Adrenal gland (tissue), 12 donors: ENCODE measurements around the gene LRRC14B. TPM values are rescaled to one million over a fixed set of nuclear protein-coding genes. Genes with fewer than 3 reads are reported as not detected.

Experiments used
- DNase-seq, 7 donors: peaks; one replicate each; pipeline ENCODE4 v3.0.0-alpha.2; 2019 to 2020
- H3K27ac ChIP-seq, 5 donors: fragments of 200-600 bp; sonication (generic) in 4 of 5; 1 replicate in 3 of 5; 2 replicates in 2 of 5; pipeline versions ENCODE4 v1.5.1 to v1.8.0; 2016 to 2020; ENCODE audit warnings: mild to moderate bottlenecking in 1 of 5
- H3K27me3 ChIP-seq: fragments of 200-600 bp; 2 replicates; pipeline ENCODE4 v1.8.0; 2021
- H3K36me3 ChIP-seq, 2 donors: fragments of 200-600 bp; replicated peaks in 1 of 2; 1 replicate in 1 of 2; 2 replicates in 1 of 2; pipeline versions ENCODE4 v1.5.1 to v1.8.0; 2018 to 2022
- H3K4me1 ChIP-seq, 2 donors: fragments of 200-600 bp; replicated peaks in 1 of 2; 1 replicate in 1 of 2; 2 replicates in 1 of 2; pipeline versions ENCODE4 v1.5.1 to v1.8.0; 2018 to 2021
- H3K4me3 ChIP-seq, 4 donors: fragments of 200-600 bp; sonication (generic) in 3 of 4; one replicate each; pipeline ENCODE4 v1.5.1; 2016 to 2018
- H3K9me3 ChIP-seq, 3 donors: fragments of 200-600 bp; sonication (generic) in 1 of 3; replicated peaks in 1 of 3; 1 replicate in 2 of 3; 2 replicates in 1 of 3; pipeline versions ENCODE4 v1.5.1 to v1.8.0; 2016 to 2021
- POLR2A ChIP-seq, 2 donors: fragments of 450-650 bp; IDR thresholded peaks; one replicate each; pipeline ENCODE4 v1.6.1; 2017; ENCODE audit warnings: antibody characterized with exemption in 2 of 2, mild to moderate bottlenecking in 2 of 2, moderate library complexity in 1 of 2
- WGBS, 4 donors: extraction: QIAGEN DNeasy Blood & Tissue Kit in 2 of 4; methylation state at CpG; one replicate each; pipeline versions ENCODE4 v1.1.5 to v1.1.7; 2013 to 2017; 5-methylcytosine and 5-hydroxymethylcytosine counted together
- intact Hi-C, 2 donors: fragments of 100-400 bp; cut with DNase I; formaldehyde crosslinking; loops; one replicate each; pipeline versions ENCODE4 v1.14.1 to v1.15.0; 2022 to 2023
- polyA plus RNA-seq, 3 donors: library from polyadenylated mRNA; stranded (reverse); fragments of 200-250 nt in 2 of 3; fragments of 350-450 nt in 1 of 3; fragmentation: Illumina TruSeq in 1 of 3; extraction: RNeasy Lipid Tissue Mini Kit (QIAGEN cat#74804) in 1 of 3; gene quantifications; one replicate each; pipeline ENCODE4 v1.2.3, GENCODE V29; 2013 to 2014
- total RNA-seq, 9 donors: library from RNA; depleted of rRNA in 4 of 9; stranded (reverse); fragments of >200 nt in 4 of 9; fragments of 120-200 nt in 1 of 9; fragmentation: NEBNext Ultra II Directional in 1 of 9; extraction: Animal tissue kit (Norgen Biotek cat#: 25700) in 1 of 9; gene quantifications; one replicate each; pipeline versions ENCODE4 v1.1.0 to v1.2.4, GENCODE V29; 2013 to 2023
- TF ChIP-seq, protein P1 (sequence below), 6 experiments: fragments of 450-650 bp in 4 of 6; fragments of 200-600 bp in 2 of 6; sonication (generic) in 1 of 6; IDR thresholded peaks; 1 replicate in 5 of 6; 2 replicates in 1 of 6; pipeline versions ENCODE4 v1.5.1 to v1.8.0; 2016 to 2021; ENCODE audit warnings: antibody characterized with exemption in 6 of 6, mild to moderate bottlenecking in 2 of 6, moderate library complexity in 1 of 6
- donor health status: healthy with polysubstance abuse.
- donor health status: Bipolar disorder and iron deficiency.
- donor health status: DM: yes; HTN: yes; CAD: no.
- donor health status: DM: no; HTN: no; CAD: no.
- donor health status: DM: no; HTN: no; CAD: no.
- donor health status: DM: yes; HTN: yes; CAD: no.

Gene LRRC14B
- total and polyA plus RNA-seq, 12 donors, result 0.11 TPM; not detected in 11

DNA sequence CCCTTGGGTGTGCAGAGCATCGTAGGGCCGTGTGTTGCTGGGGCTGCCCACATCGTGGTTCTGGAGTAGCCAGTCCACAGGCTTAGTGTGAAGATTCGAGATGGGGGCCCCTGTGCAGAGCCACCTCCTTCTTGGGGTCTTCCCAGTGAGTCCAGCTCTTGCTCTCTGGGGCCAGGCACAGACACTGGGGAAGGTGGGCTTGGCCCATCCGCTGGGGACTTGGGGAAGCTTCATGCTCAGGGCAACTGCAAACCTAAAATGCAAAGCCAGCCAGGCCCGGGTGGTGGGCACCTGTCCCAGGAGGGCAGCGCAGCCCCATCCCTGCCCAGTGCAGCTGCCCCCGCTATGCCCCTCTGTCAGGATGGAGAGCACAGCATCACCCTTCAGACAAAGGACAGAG lies 46.4 kb upstream of the LRRC14B start:
- H3K4me1 ChIP-seq, result no peaks in the 10 kb centered on the region
- DNase-seq, result no peak
- intact Hi-C loops, result no loop called here
- no peak overlapping the region for H3K4me3 ChIP-seq
- WGBS, 4 donors, result 76 to 96% (median 86%) methylated on average over 4 to 8 of the region's 8 CpGs
- H3K27ac ChIP-seq, result no peak overlapping the region
- TF ChIP-seq, protein P1, sequence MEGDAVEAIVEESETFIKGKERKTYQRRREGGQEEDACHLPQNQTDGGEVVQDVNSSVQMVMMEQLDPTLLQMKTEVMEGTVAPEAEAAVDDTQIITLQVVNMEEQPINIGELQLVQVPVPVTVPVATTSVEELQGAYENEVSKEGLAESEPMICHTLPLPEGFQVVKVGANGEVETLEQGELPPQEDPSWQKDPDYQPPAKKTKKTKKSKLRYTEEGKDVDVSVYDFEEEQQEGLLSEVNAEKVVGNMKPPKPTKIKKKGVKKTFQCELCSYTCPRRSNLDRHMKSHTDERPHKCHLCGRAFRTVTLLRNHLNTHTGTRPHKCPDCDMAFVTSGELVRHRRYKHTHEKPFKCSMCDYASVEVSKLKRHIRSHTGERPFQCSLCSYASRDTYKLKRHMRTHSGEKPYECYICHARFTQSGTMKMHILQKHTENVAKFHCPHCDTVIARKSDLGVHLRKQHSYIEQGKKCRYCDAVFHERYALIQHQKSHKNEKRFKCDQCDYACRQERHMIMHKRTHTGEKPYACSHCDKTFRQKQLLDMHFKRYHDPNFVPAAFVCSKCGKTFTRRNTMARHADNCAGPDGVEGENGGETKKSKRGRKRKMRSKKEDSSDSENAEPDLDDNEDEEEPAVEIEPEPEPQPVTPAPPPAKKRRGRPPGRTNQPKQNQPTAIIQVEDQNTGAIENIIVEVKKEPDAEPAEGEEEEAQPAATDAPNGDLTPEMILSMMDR (IDR thresholded peaks at IDR 0.05), result no peak
- TF ChIP-seq POLR2A (IDR thresholded peaks at IDR 0.05), result no peak
- peaks cover 0 to 9% (median 0%) of the 10 kb centered on the region in 3 donors for H3K9me3 ChIP-seq
- H3K36me3 ChIP-seq, result no peaks in the 10 kb centered on the region
- H3K27me3 ChIP-seq, result peaks cover 4% of the 10 kb centered on the region

DNA sequence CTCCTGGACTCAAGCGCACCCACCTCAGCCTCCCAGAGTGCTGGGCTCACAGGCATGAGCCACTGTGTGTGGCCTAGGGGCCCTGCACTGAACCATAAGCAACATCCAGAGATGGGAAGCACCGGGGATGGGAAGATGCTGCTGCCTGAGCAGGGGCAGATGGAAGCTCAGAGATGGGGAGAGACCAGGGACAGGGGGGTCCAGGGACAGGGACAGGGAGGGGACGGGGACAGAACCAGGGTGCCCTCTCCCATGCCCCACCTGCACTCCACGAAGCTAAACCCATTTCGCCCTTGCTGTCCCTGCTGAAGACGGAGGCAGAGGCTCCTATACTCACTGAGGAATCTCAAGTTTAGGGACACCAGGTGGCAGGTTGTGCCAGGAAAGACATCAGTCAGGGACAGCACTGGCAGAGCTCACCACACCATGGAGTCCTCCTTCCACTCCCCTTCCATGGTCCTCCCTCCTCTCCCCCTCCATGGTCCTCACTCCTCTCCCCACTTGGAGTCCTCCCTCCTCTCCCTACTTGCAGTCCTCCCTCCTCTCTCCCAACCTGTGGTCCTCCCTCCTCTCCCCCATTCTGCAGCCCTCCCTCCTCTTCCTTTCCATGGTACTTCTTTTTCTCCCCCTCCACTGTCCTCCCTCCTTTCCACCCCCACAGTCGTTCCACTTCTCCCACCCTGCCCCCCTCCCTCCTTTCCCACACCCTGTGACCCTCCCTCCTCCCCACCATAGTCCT lies 45.5 kb upstream of the LRRC14B start:
- no peak for DNase-seq

DNA sequence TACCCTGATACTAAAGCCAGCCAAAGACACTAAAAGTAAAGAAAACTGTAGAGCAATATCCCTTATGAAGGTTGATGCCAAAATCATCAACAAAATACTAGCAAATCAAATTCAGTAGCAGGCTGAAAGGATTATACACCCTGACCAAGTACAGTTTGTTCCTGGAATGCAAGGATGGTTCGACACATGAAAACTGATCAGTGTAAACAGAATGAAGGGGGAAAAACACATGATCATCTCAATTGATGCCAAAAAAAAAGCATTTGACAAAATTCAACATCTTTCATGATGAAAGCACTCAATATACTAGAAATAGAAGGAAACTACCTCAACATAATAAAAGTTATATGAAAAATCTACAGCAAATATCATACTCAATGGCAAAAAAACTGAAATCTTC lies 43.5 kb upstream of the LRRC14B start:
- Histone ChIP-seq H3K36me3 (no peaks in the 10 kb centered on the region), H3K9me3 (peaks cover 0 to 9% (median 0%) of the 10 kb centered on the region in 3 donors), H3K27me3 (no peaks in the 10 kb centered on the region), H3K4me3 (no peak overlapping the region), H3K4me1 (no peaks in the 10 kb centered on the region), H3K27ac (no peak overlapping the region)
- intact Hi-C loops, result no loop called here
- no peak for DNase-seq
- WGBS, 4 donors, result 97 to 100% (median 100%) methylated on average over 1 of the region's 1 CpG
- TF ChIP-seq, protein P1 (IDR thresholded peaks at IDR 0.05), result no peak
- no peak for TF ChIP-seq POLR2A (IDR thresholded peaks at IDR 0.05)

More for the DNA sequence above, 45.5 kb upstream of the LRRC14B start:
- H3K9me3 ChIP-seq, result peaks cover 0 to 9% (median 0%) of the 10 kb centered on the region in 3 donors
- intact Hi-C loops, result no loop called here
- H3K4me3 ChIP-seq, result no peak overlapping the region
- TF ChIP-seq POLR2A (IDR thresholded peaks at IDR 0.05), result no peak
- TF ChIP-seq, protein P1 (IDR thresholded peaks at IDR 0.05), result no peak
- no peaks in the 10 kb centered on the region for H3K36me3 ChIP-seq
- H3K27ac ChIP-seq, result no peak overlapping the region
- 78 to 90% (median 85%) methylated on average over 6 to 7 of the region's 7 CpGs for WGBS, 4 donors
- no peaks in the 10 kb centered on the region for H3K4me1 ChIP-seq
- H3K27me3 ChIP-seq, result no peaks in the 10 kb centered on the region

DNA sequence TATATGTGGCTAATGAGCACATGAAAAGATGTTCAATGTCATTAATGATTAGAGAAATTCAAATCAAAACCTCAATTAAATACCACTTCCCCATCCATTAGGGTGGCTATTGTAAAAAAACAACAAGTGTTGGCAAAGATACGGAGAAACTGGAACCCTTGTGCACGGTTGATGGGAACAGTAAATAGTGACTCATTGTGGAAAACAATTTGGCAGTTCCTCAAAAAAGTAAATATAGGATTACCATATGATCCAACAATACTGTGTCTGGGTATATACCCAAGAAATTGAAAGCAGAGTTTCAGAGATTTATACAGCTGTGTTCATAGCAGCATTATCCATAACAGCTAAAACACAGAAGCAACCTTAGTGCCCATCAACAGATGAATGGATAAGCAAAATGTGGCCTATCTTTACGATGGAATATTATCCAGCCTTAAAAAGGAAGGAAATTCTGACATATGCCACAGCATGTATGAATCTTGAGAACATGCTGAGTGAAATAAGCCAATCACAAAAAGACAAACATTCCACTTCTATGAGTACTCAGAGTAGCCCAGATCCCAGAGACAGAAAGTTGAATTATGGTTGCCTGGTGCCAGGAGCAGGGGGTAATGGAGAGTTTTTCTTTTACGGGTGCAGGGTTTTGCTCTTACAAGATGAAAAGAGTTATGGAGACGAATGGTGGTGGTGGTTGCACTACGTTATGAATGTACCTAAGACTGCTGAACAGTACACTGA lies 41.4 kb upstream of the LRRC14B start:
- 75 to 82% (median 76%) methylated on average over 6 of the region's 6 CpGs for WGBS, 4 donors
- TF ChIP-seq, protein P1 (IDR thresholded peaks at IDR 0.05), result no peak
- TF ChIP-seq POLR2A (IDR thresholded peaks at IDR 0.05), result no peak
- H3K4me1 ChIP-seq, result no peaks in the 10 kb centered on the region
- H3K9me3 ChIP-seq, result peaks cover 0 to 9% (median 0%) of the 10 kb centered on the region in 3 donors
- no peaks in the 10 kb centered on the region for H3K27me3 ChIP-seq
- no peak overlapping the region for H3K27ac ChIP-seq
- intact Hi-C loops, result no loop called here
- H3K4me3 ChIP-seq, result no peak overlapping the region
- no peaks in the 10 kb centered on the region for H3K36me3 ChIP-seq
- DNase-seq, result no peak
